GM23338 (cell line): Measurements from ENCODE around the gene STX16. TPM values are rescaled to one million over a fixed set of nuclear protein-coding genes. Genes with fewer than 3 reads are reported as not detected.
A peak's percentile ranks its signal among the peaks of the same experiment; 100 is the strongest.

Experiments used
- ATAC-seq: fragments of 200-7000 bp; cut with Tn5 transposase; 3 replicates; pipeline ENCODE4 v1.9.1; 2020
- DNase-seq: peaks from one replicate; pipeline ENCODE4 v3.0.0-alpha.2; 2015; ENCODE audit warnings: low spot score
- H2AFZ ChIP-seq: fragments of 200-600 bp; sonication (generic); 2 replicates; pipeline ENCODE4 v1.8.0; 2016; ENCODE audit warnings: antibody characterized with exemption, mild to moderate bottlenecking, moderate library complexity
- H3F3A ChIP-seq: fragments of 200-600 bp; sonication (generic); replicated peaks from 2 replicates; pipeline ENCODE4 v1.8.0; 2017; ENCODE audit warnings: antibody characterized with exemption, mixed run types, low read depth
- H3K27ac ChIP-seq: fragments of 200-600 bp; sonication (generic); 2 replicates; pipeline ENCODE4 v1.6.1; 2016; ENCODE audit warnings: low read depth
- H3K27me3 ChIP-seq: fragments of 200-600 bp; sonication (generic); 2 replicates; pipeline ENCODE4 v1.8.0; 2016; ENCODE audit warnings: mild to moderate bottlenecking, mixed run types, moderate library complexity; ENCODE audit not compliant: insufficient read depth
- H3K36me3 ChIP-seq: fragments of 200-600 bp; sonication (generic); 2 replicates; pipeline ENCODE4 v1.8.0; 2016; ENCODE audit warnings: mild to moderate bottlenecking; ENCODE audit not compliant: insufficient read depth
- H3K4me1 ChIP-seq: fragments of 200-600 bp; sonication (generic); 2 replicates; pipeline ENCODE4 v1.8.0; 2016; ENCODE audit warnings: mild to moderate bottlenecking, moderate library complexity; ENCODE audit not compliant: insufficient read depth
- H3K4me2 ChIP-seq: fragments of 200-600 bp; sonication (generic); 2 replicates; pipeline ENCODE4 v1.7.1; 2017; ENCODE audit warnings: mixed run types
- H3K4me3 ChIP-seq: fragments of 200-600 bp; sonication (generic); 2 replicates; pipeline ENCODE4 v1.6.1; 2016; ENCODE audit warnings: mixed run types
- H3K79me2 ChIP-seq: fragments of 200-600 bp; sonication (generic); replicated peaks from 2 replicates; pipeline ENCODE4 v1.8.0; 2017; ENCODE audit warnings: mild to moderate bottlenecking; ENCODE audit not compliant: insufficient read depth
- H3K9me2 ChIP-seq: fragments of 200-600 bp; sonication (generic); 2 replicates; pipeline ENCODE4 v1.8.0; 2017; ENCODE audit not compliant: insufficient read depth
- H4K20me1 ChIP-seq: fragments of 200-600 bp; sonication (generic); replicated peaks from 2 replicates; pipeline ENCODE4 v1.8.0; 2017; ENCODE audit warnings: mild to moderate bottlenecking; ENCODE audit not compliant: insufficient read depth
- H3K27ac Mint-ChIP-seq: 2 replicates; pipeline ENCODE4 v1.8.0; 2020; ENCODE audit warnings: inconsistent platforms, mild to moderate bottlenecking, moderate library complexity, mixed read lengths
- H3K27me3 Mint-ChIP-seq: 3 replicates; pipeline ENCODE4 v1.8.0; 2022; ENCODE audit warnings: low read depth, mild to moderate bottlenecking, moderate library complexity, mixed read lengths, inconsistent platforms; ENCODE audit not compliant: insufficient read depth, poor library complexity
- H3K36me3 Mint-ChIP-seq: 3 replicates; pipeline ENCODE4 v1.8.0; 2021; ENCODE audit warnings: low read depth, mild to moderate bottlenecking, inconsistent platforms, moderate library complexity, mixed read lengths
- H3K4me1 Mint-ChIP-seq: 3 replicates; pipeline ENCODE4 v1.8.0; 2020; ENCODE audit warnings: mild to moderate bottlenecking, inconsistent platforms, mixed read lengths
- H3K4me3 Mint-ChIP-seq: 3 replicates; pipeline ENCODE4 v1.8.0; 2021; ENCODE audit warnings: moderate library complexity, mild to moderate bottlenecking, inconsistent platforms, mixed read lengths
- H3K9me3 Mint-ChIP-seq: 3 replicates; pipeline ENCODE4 v1.8.0; 2020; ENCODE audit warnings: moderate library complexity, mild to moderate bottlenecking, inconsistent platforms, mixed read lengths
- CREB1 ChIP-seq: fragments of 250-450 bp; sonication (Bioruptor Pico); IDR thresholded peaks from 2 replicates; pipeline ENCODE4 v1.5.0; 2020; ENCODE audit warnings: low read depth, mild to moderate bottlenecking, moderate library complexity
- EZH2 ChIP-seq: fragments of 200-600 bp; sonication (generic); IDR thresholded peaks from one replicate; pipeline ENCODE4 v1.8.0; 2017; ENCODE audit warnings: antibody characterized with exemption, mild to moderate bottlenecking, low read depth; ENCODE audit not compliant: unreplicated experiment
- EZH2phosphoT487 ChIP-seq: fragments of 200-600 bp; sonication (generic); IDR thresholded peaks from one replicate; pipeline ENCODE4 v1.8.1; 2018; ENCODE audit warnings: antibody characterized with exemption; ENCODE audit not compliant: unreplicated experiment
- JUNB ChIP-seq: IDR thresholded peaks from one replicate; pipeline ENCODE4 v1.6.1; 2016; ENCODE audit warnings: antibody characterized with exemption; ENCODE audit not compliant: unreplicated experiment
- NANOG ChIP-seq: IDR thresholded peaks from 2 replicates; pipeline ENCODE4 v1.6.1; 2016; ENCODE audit warnings: antibody characterized with exemption, borderline replicate concordance
- POLR2AphosphoS5 ChIP-seq: IDR thresholded peaks from 2 replicates; pipeline ENCODE4 v1.6.1; 2016; ENCODE audit warnings: antibody characterized with exemption, low read depth
- STAT1 ChIP-seq: IDR thresholded peaks from one replicate; pipeline ENCODE4 v1.6.1; 2016; ENCODE audit warnings: antibody characterized with exemption; ENCODE audit not compliant: unreplicated experiment
- ZNF114 ChIP-seq: fragments of 250-450 bp; sonication (Bioruptor Pico); IDR thresholded peaks from 2 replicates; pipeline ENCODE4 v1.5.0; 2020; ENCODE audit warnings: mild to moderate bottlenecking, moderate library complexity
- ZNF331 ChIP-seq: fragments of 250-450 bp; sonication (Bioruptor Pico); IDR thresholded peaks from 2 replicates; pipeline ENCODE4 v1.5.0; 2020; ENCODE audit warnings: low read depth, mild to moderate bottlenecking, moderate library complexity
- polyA plus RNA-seq: library from polyadenylated mRNA; unstranded; fragments of >200 nt; fragmentation: Nextera tagmentation; extraction: Ambion mirVana; gene quantifications from 2 replicates; pipeline ENCODE4 v1.2.1, GENCODE V29; 2016
- total RNA-seq: library from RNA; depleted of rRNA; stranded (reverse); fragments of >200 nt; shearing (Covaris generic); gene quantifications from 2 replicates; pipeline ENCODE4 v1.2.3, GENCODE V29; 2014
- TF ChIP-seq, protein P1 (sequence below): fragments of 250-450 bp; sonication (Bioruptor Pico); IDR thresholded peaks from 2 replicates; pipeline ENCODE4 v1.5.0; 2020; ENCODE audit warnings: mild to moderate bottlenecking, moderate library complexity
- TF ChIP-seq, protein P2 (sequence below), 2 experiments: fragments of 200-600 bp in 1 of 2; sonication (generic) in 1 of 2; conservative IDR thresholded peaks; 2 replicates each; pipeline versions ENCODE4 v1.5.1 to v1.6.1; 2016 to 2017; ENCODE audit warnings: antibody characterized with exemption in 2 of 2, low read depth in 2 of 2, mild to moderate bottlenecking in 2 of 2, moderate library complexity in 1 of 2
- TF ChIP-seq, protein P3 (sequence below): IDR thresholded peaks from 2 replicates; pipeline ENCODE4 v1.6.1; 2016; ENCODE audit warnings: antibody characterized with exemption
- TF ChIP-seq, protein P4 (sequence below): IDR thresholded peaks from one replicate; pipeline ENCODE4 v1.6.1; 2018; ENCODE audit warnings: antibody characterized with exemption; ENCODE audit not compliant: unreplicated experiment

The STX16 gene
- total and polyA plus RNA-seq, 2 experiments from 2014 or later = 31.2 to 70.5 TPM

DNA sequence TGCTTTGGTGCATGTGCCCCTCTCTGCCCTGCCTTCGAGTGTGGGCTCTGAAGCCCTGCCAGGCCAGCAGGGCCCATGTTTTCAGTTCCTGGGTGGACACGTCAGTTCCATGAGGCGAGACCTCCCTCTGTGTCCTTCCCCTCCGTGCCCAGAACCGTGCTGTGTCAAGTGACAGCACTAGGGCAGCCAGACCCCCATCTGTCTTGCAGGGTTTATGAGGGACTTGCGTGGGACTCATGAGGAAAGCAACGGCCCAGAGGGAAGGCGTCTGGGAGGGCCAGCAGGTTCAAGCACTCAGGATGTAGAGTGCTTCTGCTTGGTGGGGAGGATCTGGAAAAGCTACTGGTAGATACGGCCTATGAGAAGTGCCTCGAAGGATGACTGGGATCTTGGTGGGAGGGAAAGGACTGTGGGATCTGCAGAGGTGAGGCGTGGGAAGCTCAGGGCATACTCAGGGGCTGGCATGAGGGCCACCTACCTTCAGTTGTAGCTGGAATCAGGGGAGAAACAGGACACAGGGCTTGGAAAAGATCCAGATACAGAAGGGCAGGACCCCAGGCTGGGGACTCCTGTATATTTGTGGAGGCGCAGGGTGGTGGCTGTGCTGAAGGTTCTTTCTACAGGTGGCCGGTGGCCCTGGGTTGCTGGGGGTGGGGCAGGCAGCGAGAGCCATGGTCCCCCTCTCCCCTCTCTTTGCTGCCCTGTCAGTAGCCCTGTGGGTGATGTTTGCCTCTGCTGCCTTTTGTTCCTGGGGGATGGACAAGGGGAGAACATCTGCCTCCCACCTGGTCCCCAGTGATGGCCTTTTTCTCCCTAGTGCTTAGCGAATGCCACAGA, 47.0 kb downstream of the STX16 start:
- H2AFZ ChIP-seq = no peak overlapping the region
- DNase-seq (no peak), ATAC-seq (no peak)
- H3K9me2 ChIP-seq = no peaks in the 10 kb centered on the region
- Mint-ChIP-seq H3K9me3 (no peaks in the 10 kb centered on the region), H3K4me3 (no peak overlapping the region), H3K27me3 (peaks cover 4% of the 10 kb centered on the region), H3K27ac (peak overlapping the region; percentile 25; the same call in 1 of the 2 replicates), H3K4me1 (peaks cover 29% of the 10 kb centered on the region), H3K36me3 (peaks cover 36% of the 10 kb centered on the region)
- no peaks in the 10 kb centered on the region for H3K27me3 ChIP-seq
- no peak overlapping the region for H3K27ac ChIP-seq
- no peak overlapping the region for H3K4me3 ChIP-seq
- H3F3A ChIP-seq = peaks cover 15% of the 10 kb centered on the region; the same call in 1 of the 2 replicates
- peaks cover 6% of the 10 kb centered on the region for H3K4me1 ChIP-seq
- H3K36me3 ChIP-seq = no peaks in the 10 kb centered on the region; the same call in 1 of the 2 replicates
- TF ChIP-seq ZNF114 = no peak
- TF ChIP-seq, protein P1, sequence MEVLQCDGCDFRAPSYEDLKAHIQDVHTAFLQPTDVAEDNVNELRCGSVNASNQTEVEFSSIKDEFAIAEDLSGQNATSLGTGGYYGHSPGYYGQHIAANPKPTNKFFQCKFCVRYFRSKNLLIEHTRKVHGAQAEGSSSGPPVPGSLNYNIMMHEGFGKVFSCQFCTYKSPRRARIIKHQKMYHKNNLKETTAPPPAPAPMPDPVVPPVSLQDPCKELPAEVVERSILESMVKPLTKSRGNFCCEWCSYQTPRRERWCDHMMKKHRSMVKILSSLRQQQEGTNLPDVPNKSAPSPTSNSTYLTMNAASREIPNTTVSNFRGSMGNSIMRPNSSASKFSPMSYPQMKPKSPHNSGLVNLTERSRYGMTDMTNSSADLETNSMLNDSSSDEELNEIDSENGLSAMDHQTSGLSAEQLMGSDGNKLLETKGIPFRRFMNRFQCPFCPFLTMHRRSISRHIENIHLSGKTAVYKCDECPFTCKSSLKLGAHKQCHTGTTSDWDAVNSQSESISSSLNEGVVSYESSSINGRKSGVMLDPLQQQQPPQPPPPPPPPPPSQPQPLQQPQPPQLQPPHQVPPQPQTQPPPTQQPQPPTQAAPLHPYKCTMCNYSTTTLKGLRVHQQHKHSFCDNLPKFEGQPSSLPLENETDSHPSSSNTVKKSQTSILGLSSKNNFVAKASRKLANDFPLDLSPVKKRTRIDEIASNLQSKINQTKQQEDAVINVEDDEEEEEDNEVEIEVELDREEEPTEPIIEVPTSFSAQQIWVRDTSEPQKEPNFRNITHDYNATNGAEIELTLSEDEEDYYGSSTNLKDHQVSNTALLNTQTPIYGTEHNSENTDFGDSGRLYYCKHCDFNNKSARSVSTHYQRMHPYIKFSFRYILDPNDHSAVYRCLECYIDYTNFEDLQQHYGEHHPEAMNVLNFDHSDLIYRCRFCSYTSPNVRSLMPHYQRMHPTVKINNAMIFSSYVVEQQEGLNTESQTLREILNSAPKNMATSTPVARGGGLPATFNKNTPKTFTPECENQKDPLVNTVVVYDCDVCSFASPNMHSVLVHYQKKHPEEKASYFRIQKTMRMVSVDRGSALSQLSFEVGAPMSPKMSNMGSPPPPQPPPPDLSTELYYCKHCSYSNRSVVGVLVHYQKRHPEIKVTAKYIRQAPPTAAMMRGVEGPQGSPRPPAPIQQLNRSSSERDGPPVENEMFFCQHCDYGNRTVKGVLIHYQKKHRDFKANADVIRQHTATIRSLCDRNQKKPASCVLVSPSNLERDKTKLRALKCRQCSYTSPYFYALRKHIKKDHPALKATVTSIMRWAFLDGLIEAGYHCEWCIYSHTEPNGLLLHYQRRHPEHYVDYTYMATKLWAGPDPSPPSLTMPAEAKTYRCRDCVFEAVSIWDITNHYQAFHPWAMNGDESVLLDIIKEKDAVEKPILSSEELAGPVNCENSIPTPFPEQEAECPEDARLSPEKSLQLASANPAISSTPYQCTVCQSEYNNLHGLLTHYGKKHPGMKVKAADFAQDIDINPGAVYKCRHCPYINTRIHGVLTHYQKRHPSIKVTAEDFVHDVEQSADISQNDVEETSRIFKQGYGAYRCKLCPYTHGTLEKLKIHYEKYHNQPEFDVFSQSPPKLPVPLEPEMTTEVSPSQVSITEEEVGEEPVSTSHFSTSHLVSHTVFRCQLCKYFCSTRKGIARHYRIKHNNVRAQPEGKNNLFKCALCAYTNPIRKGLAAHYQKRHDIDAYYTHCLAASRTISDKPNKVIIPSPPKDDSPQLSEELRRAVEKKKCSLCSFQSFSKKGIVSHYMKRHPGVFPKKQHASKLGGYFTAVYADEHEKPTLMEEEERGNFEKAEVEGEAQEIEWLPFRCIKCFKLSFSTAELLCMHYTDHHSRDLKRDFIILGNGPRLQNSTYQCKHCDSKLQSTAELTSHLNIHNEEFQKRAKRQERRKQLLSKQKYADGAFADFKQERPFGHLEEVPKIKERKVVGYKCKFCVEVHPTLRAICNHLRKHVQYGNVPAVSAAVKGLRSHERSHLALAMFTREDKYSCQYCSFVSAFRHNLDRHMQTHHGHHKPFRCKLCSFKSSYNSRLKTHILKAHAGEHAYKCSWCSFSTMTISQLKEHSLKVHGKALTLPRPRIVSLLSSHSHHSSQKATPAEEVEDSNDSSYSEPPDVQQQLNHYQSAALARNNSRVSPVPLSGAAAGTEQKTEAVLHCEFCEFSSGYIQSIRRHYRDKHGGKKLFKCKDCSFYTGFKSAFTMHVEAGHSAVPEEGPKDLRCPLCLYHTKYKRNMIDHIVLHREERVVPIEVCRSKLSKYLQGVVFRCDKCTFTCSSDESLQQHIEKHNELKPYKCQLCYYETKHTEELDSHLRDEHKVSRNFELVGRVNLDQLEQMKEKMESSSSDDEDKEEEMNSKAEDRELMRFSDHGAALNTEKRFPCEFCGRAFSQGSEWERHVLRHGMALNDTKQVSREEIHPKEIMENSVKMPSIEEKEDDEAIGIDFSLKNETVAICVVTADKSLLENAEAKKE (CRISPR knock-in tag) = no peak
- TF ChIP-seq NANOG = no peak
- TF ChIP-seq CREB1 = no peak
- no peak for TF ChIP-seq ZNF331
- TF ChIP-seq, protein P2, sequence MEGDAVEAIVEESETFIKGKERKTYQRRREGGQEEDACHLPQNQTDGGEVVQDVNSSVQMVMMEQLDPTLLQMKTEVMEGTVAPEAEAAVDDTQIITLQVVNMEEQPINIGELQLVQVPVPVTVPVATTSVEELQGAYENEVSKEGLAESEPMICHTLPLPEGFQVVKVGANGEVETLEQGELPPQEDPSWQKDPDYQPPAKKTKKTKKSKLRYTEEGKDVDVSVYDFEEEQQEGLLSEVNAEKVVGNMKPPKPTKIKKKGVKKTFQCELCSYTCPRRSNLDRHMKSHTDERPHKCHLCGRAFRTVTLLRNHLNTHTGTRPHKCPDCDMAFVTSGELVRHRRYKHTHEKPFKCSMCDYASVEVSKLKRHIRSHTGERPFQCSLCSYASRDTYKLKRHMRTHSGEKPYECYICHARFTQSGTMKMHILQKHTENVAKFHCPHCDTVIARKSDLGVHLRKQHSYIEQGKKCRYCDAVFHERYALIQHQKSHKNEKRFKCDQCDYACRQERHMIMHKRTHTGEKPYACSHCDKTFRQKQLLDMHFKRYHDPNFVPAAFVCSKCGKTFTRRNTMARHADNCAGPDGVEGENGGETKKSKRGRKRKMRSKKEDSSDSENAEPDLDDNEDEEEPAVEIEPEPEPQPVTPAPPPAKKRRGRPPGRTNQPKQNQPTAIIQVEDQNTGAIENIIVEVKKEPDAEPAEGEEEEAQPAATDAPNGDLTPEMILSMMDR (conservative IDR thresholded peaks at IDR 0.05; ENCODE audit: low read depth in 2 of 2) = no peak
- TF ChIP-seq, protein P3, sequence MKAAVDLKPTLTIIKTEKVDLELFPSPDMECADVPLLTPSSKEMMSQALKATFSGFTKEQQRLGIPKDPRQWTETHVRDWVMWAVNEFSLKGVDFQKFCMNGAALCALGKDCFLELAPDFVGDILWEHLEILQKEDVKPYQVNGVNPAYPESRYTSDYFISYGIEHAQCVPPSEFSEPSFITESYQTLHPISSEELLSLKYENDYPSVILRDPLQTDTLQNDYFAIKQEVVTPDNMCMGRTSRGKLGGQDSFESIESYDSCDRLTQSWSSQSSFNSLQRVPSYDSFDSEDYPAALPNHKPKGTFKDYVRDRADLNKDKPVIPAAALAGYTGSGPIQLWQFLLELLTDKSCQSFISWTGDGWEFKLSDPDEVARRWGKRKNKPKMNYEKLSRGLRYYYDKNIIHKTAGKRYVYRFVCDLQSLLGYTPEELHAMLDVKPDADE = no peak
- no peak for TF ChIP-seq JUNB
- TF ChIP-seq, protein P4, sequence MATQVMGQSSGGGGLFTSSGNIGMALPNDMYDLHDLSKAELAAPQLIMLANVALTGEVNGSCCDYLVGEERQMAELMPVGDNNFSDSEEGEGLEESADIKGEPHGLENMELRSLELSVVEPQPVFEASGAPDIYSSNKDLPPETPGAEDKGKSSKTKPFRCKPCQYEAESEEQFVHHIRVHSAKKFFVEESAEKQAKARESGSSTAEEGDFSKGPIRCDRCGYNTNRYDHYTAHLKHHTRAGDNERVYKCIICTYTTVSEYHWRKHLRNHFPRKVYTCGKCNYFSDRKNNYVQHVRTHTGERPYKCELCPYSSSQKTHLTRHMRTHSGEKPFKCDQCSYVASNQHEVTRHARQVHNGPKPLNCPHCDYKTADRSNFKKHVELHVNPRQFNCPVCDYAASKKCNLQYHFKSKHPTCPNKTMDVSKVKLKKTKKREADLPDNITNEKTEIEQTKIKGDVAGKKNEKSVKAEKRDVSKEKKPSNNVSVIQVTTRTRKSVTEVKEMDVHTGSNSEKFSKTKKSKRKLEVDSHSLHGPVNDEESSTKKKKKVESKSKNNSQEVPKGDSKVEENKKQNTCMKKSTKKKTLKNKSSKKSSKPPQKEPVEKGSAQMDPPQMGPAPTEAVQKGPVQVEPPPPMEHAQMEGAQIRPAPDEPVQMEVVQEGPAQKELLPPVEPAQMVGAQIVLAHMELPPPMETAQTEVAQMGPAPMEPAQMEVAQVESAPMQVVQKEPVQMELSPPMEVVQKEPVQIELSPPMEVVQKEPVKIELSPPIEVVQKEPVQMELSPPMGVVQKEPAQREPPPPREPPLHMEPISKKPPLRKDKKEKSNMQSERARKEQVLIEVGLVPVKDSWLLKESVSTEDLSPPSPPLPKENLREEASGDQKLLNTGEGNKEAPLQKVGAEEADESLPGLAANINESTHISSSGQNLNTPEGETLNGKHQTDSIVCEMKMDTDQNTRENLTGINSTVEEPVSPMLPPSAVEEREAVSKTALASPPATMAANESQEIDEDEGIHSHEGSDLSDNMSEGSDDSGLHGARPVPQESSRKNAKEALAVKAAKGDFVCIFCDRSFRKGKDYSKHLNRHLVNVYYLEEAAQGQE = no peak
- TF ChIP-seq EZH2phosphoT487 = no peak
- no peak for TF ChIP-seq STAT1
- no peak for TF ChIP-seq POLR2AphosphoS5
- no peak for TF ChIP-seq EZH2
- H4K20me1 ChIP-seq = no peaks in the 10 kb centered on the region
- H3K4me2 ChIP-seq = no peak overlapping the region
- H3K79me2 ChIP-seq = no peaks in the 10 kb centered on the region
